Coronary artery (tissue), 2 donors: ENCODE data around the gene MYO1C.
"Not testable (repeated sequence)": the region's sequence is repeated elsewhere in the genome, so short reads cannot be mapped to it uniquely, and the experiment has no call there.

Experiments
- DNase-seq: peaks from one replicate; pipeline ENCODE4 v3.0.0-alpha.2; 2017; ENCODE audit warnings: low spot score
- H3K27ac ChIP-seq, 2 donors: fragments of 200-600 bp; sonication (generic); one replicate each; pipeline ENCODE4 v1.5.1; 2016 to 2019
- H3K4me3 ChIP-seq: fragments of 200-600 bp; sonication (generic); 2 replicates; pipeline ENCODE4 v1.5.1; 2016; ENCODE audit warnings: mild to moderate bottlenecking, moderate library complexity
- TF ChIP-seq, protein P1 (sequence below): fragments of 200-600 bp; sonication (generic); IDR thresholded peaks from one replicate; pipeline ENCODE4 v1.5.1; 2019; ENCODE audit warnings: antibody characterized with exemption

The MYO1C gene

DNA sequence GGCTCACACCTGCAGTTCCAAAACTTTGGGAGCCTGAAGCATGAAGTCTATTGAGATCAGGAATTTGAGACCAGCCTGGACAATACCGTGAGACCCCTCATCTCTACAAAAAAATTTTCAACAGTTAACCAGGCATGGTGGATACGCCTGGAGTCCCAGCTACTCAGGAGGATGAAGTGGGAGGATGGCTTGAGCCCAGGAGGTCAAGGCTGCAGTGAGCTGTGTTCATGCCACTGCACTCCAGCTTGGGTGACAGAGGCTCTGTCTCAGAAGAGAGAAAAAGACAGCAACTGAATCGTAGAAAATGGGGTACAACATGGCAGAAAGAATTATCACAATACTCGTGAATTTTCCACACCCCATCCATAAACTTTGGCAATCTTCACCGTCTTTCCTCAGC is 39.6 kb downstream of the MYO1C start:
- no peak overlapping the region for H3K27ac ChIP-seq
- TF ChIP-seq, protein P1, sequence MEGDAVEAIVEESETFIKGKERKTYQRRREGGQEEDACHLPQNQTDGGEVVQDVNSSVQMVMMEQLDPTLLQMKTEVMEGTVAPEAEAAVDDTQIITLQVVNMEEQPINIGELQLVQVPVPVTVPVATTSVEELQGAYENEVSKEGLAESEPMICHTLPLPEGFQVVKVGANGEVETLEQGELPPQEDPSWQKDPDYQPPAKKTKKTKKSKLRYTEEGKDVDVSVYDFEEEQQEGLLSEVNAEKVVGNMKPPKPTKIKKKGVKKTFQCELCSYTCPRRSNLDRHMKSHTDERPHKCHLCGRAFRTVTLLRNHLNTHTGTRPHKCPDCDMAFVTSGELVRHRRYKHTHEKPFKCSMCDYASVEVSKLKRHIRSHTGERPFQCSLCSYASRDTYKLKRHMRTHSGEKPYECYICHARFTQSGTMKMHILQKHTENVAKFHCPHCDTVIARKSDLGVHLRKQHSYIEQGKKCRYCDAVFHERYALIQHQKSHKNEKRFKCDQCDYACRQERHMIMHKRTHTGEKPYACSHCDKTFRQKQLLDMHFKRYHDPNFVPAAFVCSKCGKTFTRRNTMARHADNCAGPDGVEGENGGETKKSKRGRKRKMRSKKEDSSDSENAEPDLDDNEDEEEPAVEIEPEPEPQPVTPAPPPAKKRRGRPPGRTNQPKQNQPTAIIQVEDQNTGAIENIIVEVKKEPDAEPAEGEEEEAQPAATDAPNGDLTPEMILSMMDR = no peak
- H3K4me3 ChIP-seq = no peak overlapping the region
- DNase-seq = no peak

DNA sequence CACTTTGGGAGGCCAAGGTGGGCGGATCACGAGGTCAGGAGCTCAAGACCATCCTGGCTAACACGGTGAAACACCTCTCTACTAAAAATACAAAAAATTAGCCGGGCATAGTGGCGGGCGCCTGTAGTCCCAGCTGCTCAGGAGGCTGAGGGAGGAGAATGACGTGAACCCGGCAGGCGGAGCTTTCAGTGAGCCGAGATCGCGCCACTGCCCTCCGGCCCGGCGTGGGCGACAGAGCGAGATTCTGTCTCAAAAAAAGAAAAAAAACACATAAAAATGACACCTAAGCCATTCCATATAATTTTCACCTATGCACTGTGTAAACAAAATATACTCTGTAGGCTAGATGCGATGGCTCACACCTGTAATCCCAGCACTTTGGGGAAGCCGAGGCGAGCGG is 42.2 kb downstream of the MYO1C start:
- H3K27ac ChIP-seq, H3K4me3 ChIP-seq, DNase-seq: not testable (repeated sequence)

DNA sequence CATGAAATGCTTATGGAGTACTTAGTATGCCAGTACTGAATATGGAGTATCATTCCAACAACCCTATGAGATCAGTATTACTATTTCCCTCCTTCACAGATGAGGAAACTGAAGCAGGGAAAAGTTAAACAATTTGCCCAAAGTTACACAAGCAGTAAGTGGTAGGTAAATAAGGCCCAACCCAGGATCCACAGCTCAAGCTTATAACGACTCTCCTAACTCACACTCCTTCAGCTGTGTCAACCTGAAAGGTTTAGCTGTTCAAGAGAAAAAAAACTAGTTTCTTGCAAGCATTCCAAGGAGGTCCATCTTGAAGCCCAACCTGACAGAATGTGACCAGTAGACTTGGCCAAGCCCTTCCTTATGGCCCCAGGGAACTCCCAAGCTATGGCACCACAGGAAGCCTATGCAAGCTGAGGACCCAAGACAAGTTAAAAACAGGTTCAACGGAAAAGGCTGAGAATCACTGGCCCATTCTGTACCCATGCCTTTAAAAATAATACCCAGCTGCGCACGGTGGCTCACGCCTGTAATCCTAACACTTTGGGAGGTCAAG is 43.0 kb downstream of the MYO1C start:
- H3K27ac ChIP-seq = no peak overlapping the region
- TF ChIP-seq, protein P1 = no peak

DNA sequence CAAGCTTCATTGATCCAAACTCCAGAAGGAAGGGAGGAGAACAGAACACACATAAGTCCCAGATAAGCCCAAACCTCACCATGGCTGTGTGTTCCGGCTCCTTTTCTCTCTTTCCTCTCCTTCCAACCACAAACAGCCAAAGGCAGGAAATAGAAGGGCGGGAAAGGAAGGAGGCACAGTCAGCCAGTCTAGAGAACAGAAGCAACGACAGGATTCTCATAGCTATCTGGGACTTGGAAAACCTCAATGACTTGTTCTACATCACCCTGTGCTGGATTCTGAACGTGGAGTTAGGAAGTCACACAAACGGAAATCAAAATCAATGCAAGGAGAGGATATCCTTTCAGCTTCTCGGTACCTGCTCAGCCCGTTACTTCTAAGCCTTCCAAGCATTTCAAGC is 45.4 kb downstream of the MYO1C start:
- TF ChIP-seq, protein P1 = no peak
- no peak overlapping the region for H3K4me3 ChIP-seq
- H3K27ac ChIP-seq = no peak overlapping the region
- DNase-seq = no peak

More for the DNA sequence above, 43.0 kb downstream of the MYO1C start:
- H3K4me3 ChIP-seq = no peak overlapping the region
- no peak for DNase-seq

DNA sequence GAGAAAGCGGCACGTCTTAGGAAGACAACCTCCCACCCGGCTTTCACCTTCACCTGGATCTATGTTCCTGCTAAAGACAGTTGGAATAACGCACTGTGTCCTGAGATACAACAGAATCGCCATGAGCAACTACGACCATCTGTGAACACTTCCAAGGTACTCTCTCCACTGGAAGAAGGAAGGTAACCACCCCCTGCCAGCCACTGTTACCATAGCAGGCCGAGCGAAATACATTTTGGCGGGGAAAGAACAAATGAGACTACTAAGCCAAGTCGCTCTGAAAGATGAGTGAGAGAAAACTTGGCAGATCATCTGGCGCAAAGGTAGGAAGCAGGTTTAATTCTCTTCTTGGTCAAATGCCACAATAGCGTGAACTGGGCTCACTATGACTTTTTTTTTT is 46.3 kb downstream of the MYO1C start:
- DNase-seq = no peak
- Histone ChIP-seq H3K4me3 (no peak overlapping the region), H3K27ac (no peak overlapping the region)
- TF ChIP-seq, protein P1 = no peak

DNA sequence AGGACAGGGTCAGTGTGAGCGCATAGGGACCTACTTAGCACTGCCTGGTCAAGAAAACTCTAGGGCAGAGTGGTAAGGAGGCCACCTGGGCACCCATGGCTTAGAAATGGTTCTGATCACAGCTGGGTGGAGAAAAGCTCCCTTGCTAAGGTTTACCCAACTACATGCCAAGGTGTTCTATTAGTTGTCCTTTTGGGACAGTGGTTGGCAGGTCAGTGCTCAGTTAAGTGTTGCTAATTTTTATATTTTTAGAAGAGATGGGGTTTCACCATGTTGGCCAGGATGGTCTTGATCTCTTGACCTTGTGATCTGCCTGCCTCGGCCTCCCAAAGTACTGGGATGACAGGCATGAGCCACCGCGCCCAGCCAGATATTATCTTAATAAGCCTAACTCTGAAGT is 46.8 kb downstream of the MYO1C start:
- H3K27ac ChIP-seq, H3K4me3 ChIP-seq, DNase-seq: not testable (repeated sequence)

DNA sequence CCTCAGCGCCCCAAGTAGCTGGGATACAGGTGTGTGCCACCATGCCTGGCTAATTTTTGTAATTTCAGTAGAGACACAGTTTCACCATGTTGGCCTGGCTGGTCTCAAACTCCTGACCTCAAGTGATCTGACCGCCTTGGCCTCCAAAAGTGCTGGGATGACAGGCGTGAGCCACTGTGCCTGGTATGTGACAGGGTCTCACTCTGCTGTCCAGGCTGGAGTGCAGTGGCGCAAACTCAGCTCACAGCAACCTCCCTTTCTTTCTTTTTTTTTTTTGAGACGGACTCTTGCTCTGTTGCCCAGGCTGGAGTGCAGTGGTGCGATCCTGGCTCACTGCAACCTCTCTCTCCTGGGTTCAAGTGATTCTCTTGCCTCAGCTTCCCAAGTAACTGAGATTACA is 49.8 kb downstream of the MYO1C start:
- H3K4me3 ChIP-seq, DNase-seq, H3K27ac ChIP-seq: not testable (repeated sequence)

DNA sequence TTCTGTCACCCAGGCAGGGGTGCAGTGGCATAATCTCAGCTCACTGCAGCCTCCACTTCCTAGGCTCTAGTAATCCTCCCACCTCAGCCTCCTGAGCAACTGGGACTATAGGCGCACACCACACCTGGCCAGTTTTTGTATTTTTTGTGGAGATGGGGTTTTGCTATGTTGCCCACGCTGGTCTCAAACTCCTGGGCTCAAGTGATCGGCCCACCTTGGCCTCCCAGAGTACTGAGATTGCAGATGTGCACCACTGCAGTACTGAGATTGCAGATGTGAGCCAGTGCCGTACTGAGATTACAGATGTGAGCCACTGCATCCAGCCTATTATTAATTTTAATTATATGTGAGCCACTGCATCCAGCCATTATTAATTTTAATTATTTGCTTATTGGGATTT is 50.3 kb downstream of the MYO1C start:
- Histone ChIP-seq H3K27ac (no peak overlapping the region), H3K4me3 (no peak overlapping the region)
- DNase-seq = no peak
- TF ChIP-seq, protein P1 = no peak

DNA sequence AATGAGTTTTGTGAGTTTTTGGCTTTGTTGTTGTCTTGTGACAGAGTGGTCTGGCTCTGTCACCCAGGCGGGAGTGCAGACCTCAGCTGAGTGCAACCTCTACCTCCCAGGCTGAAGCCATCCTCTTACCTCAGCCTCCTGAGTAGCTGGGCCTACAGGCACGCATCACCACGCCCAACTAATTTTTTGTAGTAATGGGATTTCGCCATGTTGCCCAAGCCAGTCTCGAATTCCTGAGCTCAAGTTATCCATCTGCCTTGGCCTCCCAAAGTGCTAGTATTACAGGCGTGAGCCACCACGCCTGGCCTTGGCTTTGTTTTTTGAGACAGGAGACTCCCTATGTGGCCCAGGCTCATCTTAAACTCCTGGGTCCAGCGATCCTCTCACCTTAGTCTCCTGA is 51.6 kb downstream of the MYO1C start:
- DNase-seq = no peak
- Histone ChIP-seq H3K27ac (no peak overlapping the region), H3K4me3 (no peak overlapping the region)
- TF ChIP-seq, protein P1 = no peak
